B cell (primary cell): Measurements from ENCODE around the gene DLG2. TPM values are rescaled to one million over a fixed set of nuclear protein-coding genes. Genes with fewer than 3 reads are reported as not detected.

Source experiments
- ATAC-seq: fragments of 200-7000 bp; cut with Tn5 transposase; one replicate; pipeline ENCODE4 v1.10.0; 2021; ENCODE audit warnings: low read depth, mild to moderate bottlenecking, moderate number of reproducible peaks, moderate library complexity
- CTCF ChIA-PET: fragments of 350-600 bp; sonication (Branson Sonifier 250); formaldehyde crosslinking; loops from one replicate; lab custom pipeline; 2021; ENCODE audit warnings: antibody characterized with exemption, inconsistent platforms; lab: Charles Lee
- POLR2A ChIA-PET: fragments of 350-600 bp; sonication (Branson Sonifier 250); formaldehyde crosslinking; loops from one replicate; lab custom pipeline; 2021; ENCODE audit warnings: antibody characterized with exemption; lab: Charles Lee
- DNase-seq: peaks from one replicate; pipeline ENCODE4 v3.0.0; 2013
- H2AFZ ChIP-seq: 2 replicates; pipeline ENCODE4 v1.6.1; 2012; ENCODE audit warnings: mild to moderate bottlenecking, low read depth, low read length; ENCODE audit not compliant: insufficient read depth, poor library complexity, severe bottlenecking
- H3K27ac ChIP-seq, 2 donors: 1 replicate in 1 of 2; 2 replicates in 1 of 2; pipeline ENCODE4 v1.5.1; 2012 to 2013; ENCODE audit warnings: low read length in 2 of 2, mild to moderate bottlenecking in 2 of 2, moderate library complexity in 1 of 2
- H3K27me3 ChIP-seq, 4 experiments: fragments of 200-600 bp in 1 of 4; sonication (generic) in 1 of 4; replicated peaks in 1 of 4; 1 replicate in 2 of 4; 2 replicates in 2 of 4; pipeline versions ENCODE4 v1.6.1 to v1.7.0; 2013 to 2016; ENCODE audit warnings: low read length in 3 of 4, mild to moderate bottlenecking in 2 of 4, mixed read lengths in 1 of 4, moderate library complexity in 1 of 4; ENCODE audit not compliant: insufficient read depth in 4 of 4, control insufficient read depth in 3 of 4; ENCODE audit errors: control extremely low read depth in 1 of 4
- H3K36me3 ChIP-seq, 2 experiments: replicated peaks in 1 of 2; 1 replicate in 1 of 2; 2 replicates in 1 of 2; pipeline versions ENCODE4 v1.6.1 to v1.7.1; 2013; ENCODE audit warnings: low read length in 1 of 2; ENCODE audit not compliant: insufficient read depth in 2 of 2, control insufficient read depth in 1 of 2; ENCODE audit errors: control extremely low read depth in 1 of 2, extremely low read depth in 1 of 2
- H3K4me1 ChIP-seq, 2 donors: fragments of 200-600 bp in 1 of 2; sonication (generic) in 1 of 2; 1 replicate in 1 of 2; 2 replicates in 1 of 2; pipeline versions ENCODE4 v1.5.1 to v1.6.1; 2013 to 2017; ENCODE audit warnings: low read length in 2 of 2; ENCODE audit not compliant: control insufficient read depth in 2 of 2, insufficient read depth in 2 of 2
- H3K4me2 ChIP-seq: replicated peaks from 2 replicates; pipeline ENCODE3; 2012; ENCODE audit warnings: mild to moderate bottlenecking, low read depth, low read length; ENCODE audit not compliant: poor library complexity, severe bottlenecking
- H3K4me3 ChIP-seq, 5 experiments: fragments of 200-600 bp in 1 of 5; sonication (generic) in 1 of 5; 1 replicate in 3 of 5; 2 replicates in 2 of 5; pipeline versions ENCODE4 v1.5.1 to v1.7.0; 2011 to 2016; ENCODE audit warnings: low read length in 4 of 5, mild to moderate bottlenecking in 4 of 5, low read depth in 2 of 5, control low read depth in 1 of 5, moderate library complexity in 1 of 5; ENCODE audit not compliant: insufficient read depth in 1 of 5; ENCODE audit errors: control extremely low read depth in 1 of 5, extremely low read depth in 1 of 5
- H3K79me2 ChIP-seq: fragments of 200-600 bp; sonication (generic); one replicate; pipeline ENCODE4 v1.6.0; 2016; ENCODE audit warnings: low read length; ENCODE audit not compliant: control insufficient read depth, insufficient read depth
- H3K9ac ChIP-seq: fragments of 200-600 bp; sonication (generic); 2 replicates; pipeline ENCODE4 v1.6.1; 2017; ENCODE audit warnings: mild to moderate bottlenecking, low read length, moderate library complexity
- H3K9me3 ChIP-seq, 3 donors: one replicate each; pipeline versions ENCODE4 v1.6.1 to v1.7.1; 2013; ENCODE audit warnings: low read length in 2 of 3; ENCODE audit not compliant: control insufficient read depth in 2 of 3, insufficient read depth in 1 of 3; ENCODE audit errors: control extremely low read depth in 1 of 3
- H4K20me1 ChIP-seq: 2 replicates; pipeline ENCODE4 v1.6.0; 2012; ENCODE audit warnings: mild to moderate bottlenecking, low read length; ENCODE audit not compliant: insufficient read depth, control insufficient read depth, poor library complexity, severe bottlenecking
- H3K27ac Mint-ChIP-seq: one replicate; pipeline ENCODE4 v1.8.0; 2021; ENCODE audit warnings: mixed read lengths
- H3K27me3 Mint-ChIP-seq: one replicate; pipeline ENCODE4 v1.8.0; 2021; ENCODE audit warnings: mixed read lengths
- H3K4me1 Mint-ChIP-seq: one replicate; pipeline ENCODE4 v1.8.0; 2021; ENCODE audit warnings: mixed read lengths
- H3K4me3 Mint-ChIP-seq: one replicate; pipeline ENCODE4 v1.8.0; 2021; ENCODE audit warnings: mixed read lengths
- H3K9me3 Mint-ChIP-seq: one replicate; pipeline ENCODE4 v1.8.0; 2022; ENCODE audit warnings: mixed read lengths; ENCODE audit not compliant: insufficient read depth
- EZH2 ChIP-seq: IDR thresholded peaks from 2 replicates; pipeline ENCODE4 v1.6.1; 2012; ENCODE audit warnings: borderline replicate concordance, low read depth, mild to moderate bottlenecking, moderate library complexity, low read length; ENCODE audit not compliant: insufficient read depth, poor library complexity, severe bottlenecking
- WGBS: methylation state at CpG from one replicate; pipeline ENCODE4 v1.1.5; 2013; ENCODE audit warnings: missing lambda C conversion rate; ENCODE audit not compliant: insufficient coverage; 5-methylcytosine and 5-hydroxymethylcytosine counted together
- intact Hi-C: fragments of 100-400 bp; cut with micrococcal nuclease; formaldehyde crosslinking; loops from one replicate; pipeline ENCODE4 v1.10.0; 2022
- polyA plus RNA-seq: library from polyadenylated mRNA; depleted of rRNA; stranded (reverse); fragments of >200 nt; gene quantifications from 2 replicates; pipeline ENCODE4 v1.2.3, GENCODE V29; 2012
- total RNA-seq, 2 donors: library from RNA; stranded (reverse); fragments of 120-200 nt in 1 of 2; gene quantifications; 1 replicate in 1 of 2; 2 replicates in 1 of 2; pipeline versions ENCODE4 v1.2.3 to v1.2.4, GENCODE V29; 2013 to 2022
- TF ChIP-seq, protein P1 (sequence below): fragments of 200-600 bp; IDR thresholded peaks from one replicate; pipeline ENCODE4 v1.8.0; 2022; ENCODE audit warnings: antibody characterized with exemption, mild to moderate bottlenecking

DLG2 gene
- total and polyA plus RNA-seq, 2 donors (not counting 1 experiment from before 2014, with no cell fraction given), result 0.54 to 5.4 TPM

DNA sequence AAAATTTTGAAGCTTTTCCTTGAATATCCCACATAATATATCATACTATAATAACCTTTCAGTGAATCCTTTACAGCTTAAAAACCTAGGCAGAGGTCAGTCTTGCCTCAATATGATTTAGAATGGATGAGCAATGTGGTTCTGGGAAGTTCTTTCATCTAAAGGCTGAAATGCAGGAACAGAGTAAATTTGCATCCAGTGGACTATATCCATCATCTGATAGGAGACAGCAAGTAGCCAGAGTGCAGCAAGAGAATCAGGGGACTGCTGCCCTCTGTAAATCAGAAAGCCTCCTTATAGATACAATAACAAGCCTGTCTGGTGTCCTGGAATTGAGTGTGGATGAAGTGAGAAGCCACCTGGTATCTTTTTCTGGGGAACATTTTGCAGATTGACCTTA, 1592.7 kb downstream of the DLG2 start:
- H3K27me3 ChIP-seq, result no peaks in the 10 kb centered on the region
- H3K27ac ChIP-seq, result no peak overlapping the region
- intact Hi-C loops, result no loop called here
- Mint-ChIP-seq H3K4me3 (no peak overlapping the region), H3K27me3 (no peaks in the 10 kb centered on the region), H3K27ac (no peak overlapping the region), H3K4me1 (no peaks in the 10 kb centered on the region), H3K9me3 (no peaks in the 10 kb centered on the region)
- H3K4me2 ChIP-seq, result no peak overlapping the region
- ChIA-PET POLR2A (no interaction called here), CTCF (no interaction called here)
- no peaks in the 10 kb centered on the region for H3K9me3 ChIP-seq
- no peaks in the 10 kb centered on the region for H4K20me1 ChIP-seq
- no peaks in the 10 kb centered on the region for H3K79me2 ChIP-seq
- no peaks in the 10 kb centered on the region for H3K36me3 ChIP-seq
- TF ChIP-seq, protein P1, sequence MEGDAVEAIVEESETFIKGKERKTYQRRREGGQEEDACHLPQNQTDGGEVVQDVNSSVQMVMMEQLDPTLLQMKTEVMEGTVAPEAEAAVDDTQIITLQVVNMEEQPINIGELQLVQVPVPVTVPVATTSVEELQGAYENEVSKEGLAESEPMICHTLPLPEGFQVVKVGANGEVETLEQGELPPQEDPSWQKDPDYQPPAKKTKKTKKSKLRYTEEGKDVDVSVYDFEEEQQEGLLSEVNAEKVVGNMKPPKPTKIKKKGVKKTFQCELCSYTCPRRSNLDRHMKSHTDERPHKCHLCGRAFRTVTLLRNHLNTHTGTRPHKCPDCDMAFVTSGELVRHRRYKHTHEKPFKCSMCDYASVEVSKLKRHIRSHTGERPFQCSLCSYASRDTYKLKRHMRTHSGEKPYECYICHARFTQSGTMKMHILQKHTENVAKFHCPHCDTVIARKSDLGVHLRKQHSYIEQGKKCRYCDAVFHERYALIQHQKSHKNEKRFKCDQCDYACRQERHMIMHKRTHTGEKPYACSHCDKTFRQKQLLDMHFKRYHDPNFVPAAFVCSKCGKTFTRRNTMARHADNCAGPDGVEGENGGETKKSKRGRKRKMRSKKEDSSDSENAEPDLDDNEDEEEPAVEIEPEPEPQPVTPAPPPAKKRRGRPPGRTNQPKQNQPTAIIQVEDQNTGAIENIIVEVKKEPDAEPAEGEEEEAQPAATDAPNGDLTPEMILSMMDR, result no peak
- no peak for TF ChIP-seq EZH2
- ATAC-seq (no peak), DNase-seq (no peak)
- no peak overlapping the region for H2AFZ ChIP-seq
- no peak overlapping the region for H3K9ac ChIP-seq
- no peak overlapping the region for H3K4me3 ChIP-seq
- H3K4me1 ChIP-seq, result no peaks in the 10 kb centered on the region

DNA sequence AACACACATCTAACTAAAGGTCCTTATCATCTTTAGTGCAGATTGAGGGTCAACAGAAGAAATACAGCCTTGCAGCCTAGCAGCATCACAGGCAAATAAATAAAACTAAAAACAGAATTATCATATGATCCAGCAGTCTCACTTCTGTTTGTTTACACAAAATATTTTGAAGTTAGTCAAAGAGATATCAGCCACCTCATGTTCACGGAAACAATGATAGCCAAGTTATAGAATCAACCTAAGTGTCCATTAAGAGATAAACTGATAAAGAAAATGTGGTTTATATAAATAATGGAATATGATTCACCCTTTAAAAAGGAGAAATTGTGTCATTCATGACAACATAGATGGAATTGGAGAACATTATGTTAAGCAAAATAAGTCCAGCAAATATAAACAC, 1602.9 kb downstream of the DLG2 start:
- no peak overlapping the region for H3K27ac Mint-ChIP-seq
- ChIA-PET CTCF (no interaction called here), POLR2A (no interaction called here)
- Histone ChIP-seq H3K9ac (no peak overlapping the region), H3K36me3 (no peaks in the 10 kb centered on the region), H3K27ac (no peak overlapping the region), H3K4me1 (no peaks in the 10 kb centered on the region), H3K4me2 (no peak overlapping the region), H2AFZ (no peak overlapping the region), H3K27me3 (no peaks in the 10 kb centered on the region), H4K20me1 (no peaks in the 10 kb centered on the region), H3K4me3 (no peak overlapping the region), H3K79me2 (no peaks in the 10 kb centered on the region), H3K9me3 (no peaks in the 10 kb centered on the region)
- H3K27me3 Mint-ChIP-seq, result no peaks in the 10 kb centered on the region
- no peaks in the 10 kb centered on the region for H3K4me1 Mint-ChIP-seq
- ATAC-seq (no peak), DNase-seq (no peak)
- no CpG with 5 or more reads among the region's 1 CpG for WGBS
- TF ChIP-seq, protein P1, result no peak
- no peak for TF ChIP-seq EZH2
- no peak overlapping the region for H3K4me3 Mint-ChIP-seq
- H3K9me3 Mint-ChIP-seq, result no peaks in the 10 kb centered on the region
- intact Hi-C loops, result no loop called here
